Hepatocyte (in vitro differentiated cells): Measurements from ENCODE around the gene MESD.

Experiments
- CTCF ChIP-seq: fragments of 200-600 bp; sonication (generic); IDR thresholded peaks from 2 replicates; pipeline ENCODE4 v1.5.1; 2016; ENCODE audit warnings: antibody characterized with exemption, mild to moderate bottlenecking; ENCODE audit not compliant: poor library complexity
- EZH2 ChIP-seq: fragments of 200-600 bp; sonication (generic); IDR thresholded peaks from 2 replicates; pipeline ENCODE4 v1.6.1; 2016; ENCODE audit warnings: antibody characterized with exemption, mild to moderate bottlenecking, borderline replicate concordance
- EZH2phosphoT487 ChIP-seq: fragments of 200-600 bp; sonication (generic); IDR thresholded peaks from one replicate; pipeline ENCODE4 v1.6.1; 2018; ENCODE audit warnings: antibody characterized with exemption, mild to moderate bottlenecking, low read depth, moderate library complexity; ENCODE audit not compliant: unreplicated experiment, severe bottlenecking

DNA sequence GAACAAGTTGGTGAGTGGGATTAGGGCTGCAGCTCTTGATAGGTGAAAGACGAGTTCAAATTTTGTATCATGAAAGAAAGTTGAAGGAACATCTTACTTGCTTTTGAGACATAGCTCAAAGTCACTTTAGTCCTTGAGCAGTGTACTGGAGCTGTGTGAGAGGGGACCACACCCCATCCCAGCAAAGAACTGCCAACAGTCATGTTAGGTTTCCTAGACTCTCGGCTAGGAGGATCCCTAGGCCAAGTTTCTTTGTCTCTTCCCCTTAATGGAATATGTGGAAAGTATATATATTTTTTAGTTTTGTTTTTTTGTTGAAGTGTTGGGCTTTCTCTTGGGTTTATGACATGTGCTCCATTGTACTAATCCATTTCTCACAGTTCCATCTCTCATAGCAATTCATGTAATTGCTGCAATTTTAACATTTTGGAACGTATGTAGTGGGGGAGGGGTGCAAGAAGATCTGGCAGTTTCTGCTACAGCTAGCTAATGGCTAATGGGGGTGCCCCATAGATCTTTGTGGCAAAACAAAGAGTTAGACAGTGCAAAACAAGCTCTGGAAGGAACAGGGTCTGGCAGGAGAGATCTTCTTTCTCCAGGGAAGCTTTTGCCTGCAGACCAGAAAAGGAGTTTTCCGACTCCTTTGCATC lies 36.2 kb upstream of the MESD start:
- TF ChIP-seq CTCF = no peak
- TF ChIP-seq EZH2 = no peak
- no peak for TF ChIP-seq EZH2phosphoT487
